ENCODE results near the gene RSL1D1.

RSL1D1 gene

DNA sequence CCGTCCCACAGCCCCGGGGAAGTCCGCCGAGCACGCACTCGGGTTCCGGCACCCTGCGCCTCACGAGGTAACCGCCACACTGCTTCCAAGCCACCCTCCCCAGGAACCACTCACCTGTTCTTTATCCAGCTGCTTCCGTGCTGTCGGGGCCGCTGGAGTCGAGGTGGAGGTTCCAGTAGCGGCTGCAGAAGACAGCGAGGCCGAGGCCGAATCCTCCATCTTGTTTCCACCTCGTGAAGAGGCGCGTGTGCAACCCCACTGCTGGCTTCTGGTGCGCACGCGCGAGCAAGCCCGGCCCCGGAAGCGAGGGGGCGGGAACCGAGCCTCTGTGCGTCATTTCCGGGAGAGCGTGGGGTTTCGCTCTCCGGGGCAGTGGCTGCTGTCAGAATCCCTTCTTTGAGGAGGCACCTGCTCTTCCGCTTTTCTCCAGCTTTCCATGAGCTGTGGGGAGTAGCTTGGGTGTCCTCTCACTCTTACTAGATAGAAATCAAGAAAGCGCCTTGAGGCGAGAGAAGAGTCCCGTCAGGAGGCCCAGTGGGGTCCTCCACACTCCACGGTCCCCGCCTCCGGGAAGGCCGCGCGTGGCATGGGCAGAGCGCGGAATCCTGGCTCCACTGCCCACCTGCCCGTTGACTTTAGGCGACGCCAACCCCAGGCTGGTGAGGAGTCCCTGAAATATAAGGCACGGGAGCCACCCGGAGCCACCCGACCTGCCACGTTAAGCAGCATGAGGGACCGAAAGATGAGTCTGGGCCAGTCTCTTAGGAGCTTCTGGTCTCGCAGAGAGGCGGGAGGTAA lies at the start of gene RSL1D1:
RSL1D1 (minus strand) TSS at position 249 of the 798 bp plus-strand sequence; CDS start at position 219, 30 bp downstream.
- DNase-seq = peak; percentile 95

DNA sequence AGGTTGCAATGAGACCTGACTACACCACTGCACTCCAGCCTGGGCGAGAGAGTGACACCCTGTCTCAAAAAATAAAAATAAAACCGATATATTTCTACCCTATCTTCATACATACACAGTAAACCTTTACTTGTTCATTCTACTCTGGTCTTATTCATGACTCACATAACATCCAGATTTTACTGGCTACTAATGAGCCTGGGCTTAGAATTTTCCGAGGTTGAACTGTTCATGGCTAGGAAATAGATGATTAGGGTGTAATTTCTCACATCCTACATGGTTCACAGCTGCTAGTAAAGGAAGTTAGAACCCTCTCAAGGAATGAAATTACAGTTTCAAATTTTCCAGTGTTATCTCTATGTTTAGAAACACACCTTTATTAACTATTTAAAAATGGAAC lies 49.7 kb upstream of the RSL1D1 start:
- peak; percentile 23 for DNase-seq

DNA sequence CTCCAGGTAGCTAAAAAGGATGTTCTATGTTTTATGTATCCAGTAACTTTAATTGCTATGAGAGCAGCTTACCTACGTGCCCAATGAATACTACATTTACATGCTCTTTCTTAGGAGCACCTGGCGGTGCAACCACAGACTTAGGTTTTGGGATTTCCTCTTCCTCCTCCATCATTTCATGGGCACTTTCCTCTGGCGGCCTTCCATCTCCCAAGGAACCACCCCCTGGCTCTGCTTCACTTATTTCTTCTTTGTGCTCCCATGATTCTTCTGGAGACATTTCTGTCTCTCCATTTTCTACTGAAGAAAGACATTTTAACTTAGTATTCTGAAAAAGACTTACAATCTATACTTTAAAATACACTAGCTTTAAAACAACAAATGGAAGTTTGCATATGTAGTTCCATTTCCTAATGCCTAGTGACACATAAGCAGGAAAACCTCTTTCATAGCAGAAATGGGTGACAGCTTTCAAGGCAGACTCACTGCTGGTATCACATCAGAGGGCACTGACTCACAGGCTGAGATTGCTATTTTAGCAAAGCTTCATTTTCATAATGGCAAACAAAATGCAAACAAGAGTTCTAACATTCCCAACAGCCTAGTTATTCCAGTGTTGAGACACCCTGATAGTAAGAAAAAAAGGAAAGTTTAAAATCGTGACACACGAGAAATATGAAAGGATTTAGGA lies 45.3 kb upstream of the RSL1D1 start:
- no peak for DNase-seq

DNA sequence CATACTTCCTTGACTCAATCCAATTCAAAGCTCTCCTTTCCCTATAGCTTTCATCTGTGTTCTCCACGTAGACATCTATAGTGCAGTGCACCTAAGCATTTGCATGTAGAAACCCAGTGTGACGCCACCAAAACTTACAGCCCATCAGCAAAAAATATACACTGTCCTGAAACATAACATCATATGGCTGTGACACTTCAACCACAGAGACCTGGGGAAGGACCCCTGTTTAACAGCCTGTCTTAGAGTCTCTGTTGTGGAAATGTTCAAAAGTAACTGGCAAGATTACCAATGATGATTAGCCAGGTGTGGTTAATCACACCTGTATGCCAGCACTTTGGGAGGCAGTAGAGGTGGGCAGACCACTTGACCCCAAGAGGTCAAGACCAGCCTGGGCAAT lies 42.2 kb upstream of the RSL1D1 start:
- no peak for DNase-seq

DNA sequence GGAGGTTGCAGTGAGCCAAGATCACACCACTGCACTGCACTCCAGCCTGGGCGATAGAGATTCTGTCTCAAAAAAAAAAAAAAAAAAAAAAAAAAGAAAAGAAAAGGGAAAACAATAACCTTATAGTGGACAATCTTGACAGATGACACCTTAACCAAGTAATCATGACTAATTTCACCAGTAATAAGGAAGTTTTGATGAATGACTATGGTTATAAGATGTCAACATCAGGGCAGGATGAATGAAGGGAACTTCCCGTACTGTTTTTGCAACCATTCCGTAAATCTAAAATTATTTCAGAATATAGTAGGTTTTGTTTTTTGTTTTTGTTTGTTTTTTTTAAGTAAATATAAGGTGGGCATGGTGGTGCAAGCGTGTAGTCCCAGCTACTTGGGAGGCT lies 41.4 kb upstream of the RSL1D1 start:
- no peak for DNase-seq

DNA sequence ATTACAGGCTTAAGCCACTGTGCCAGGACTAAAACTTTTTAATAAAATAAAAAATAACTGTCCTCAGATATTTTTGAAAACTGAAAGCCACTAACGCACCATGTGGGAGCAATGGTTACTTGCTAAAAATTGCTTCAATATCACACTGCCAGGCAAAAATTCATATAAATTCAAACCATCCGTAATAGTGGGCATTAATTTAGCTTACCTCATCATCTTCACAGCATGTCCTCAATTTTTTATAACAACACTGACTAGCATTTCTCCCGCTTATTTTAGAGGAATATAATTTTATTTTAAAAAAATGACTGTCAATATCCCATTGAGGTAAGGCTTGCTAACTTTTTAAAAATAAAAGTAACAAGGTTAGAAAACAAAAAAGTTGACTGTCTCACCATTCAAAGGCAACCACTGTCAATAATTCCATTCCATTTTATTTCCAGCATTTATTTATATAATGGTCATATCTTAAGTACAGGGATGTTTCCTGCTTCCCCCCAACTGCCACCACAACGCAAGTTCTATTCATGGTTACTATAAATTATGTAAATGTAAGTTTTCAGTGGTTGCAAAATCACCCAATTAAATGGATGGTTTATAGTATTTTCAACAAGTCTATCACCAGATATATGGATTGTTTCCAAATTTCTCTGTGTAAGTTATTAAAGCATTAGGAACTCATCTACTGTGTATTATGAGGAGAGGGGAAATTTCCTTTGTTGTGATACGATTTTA lies 39.1 kb upstream of the RSL1D1 start:
- no peak for DNase-seq

DNA sequence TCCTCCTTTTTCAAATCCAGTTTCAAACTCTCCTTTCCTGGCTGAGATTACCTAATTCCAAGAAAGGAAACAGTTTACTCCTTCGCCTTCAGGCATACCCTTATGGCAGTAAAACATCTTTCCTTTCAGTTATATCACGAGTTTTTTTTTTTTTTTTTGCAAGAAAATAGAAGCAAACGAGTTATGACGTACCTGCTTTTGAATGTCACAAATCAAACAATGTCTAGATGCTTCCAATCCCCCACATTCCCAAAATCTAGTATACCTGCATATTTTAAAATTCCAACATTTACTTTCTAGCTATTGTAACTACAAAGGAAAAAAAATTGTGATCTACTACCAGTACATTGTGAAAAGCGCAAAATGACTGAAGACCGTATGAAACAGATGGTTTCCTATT lies 35.5 kb upstream of the RSL1D1 start:
- no peak for DNase-seq

DNA sequence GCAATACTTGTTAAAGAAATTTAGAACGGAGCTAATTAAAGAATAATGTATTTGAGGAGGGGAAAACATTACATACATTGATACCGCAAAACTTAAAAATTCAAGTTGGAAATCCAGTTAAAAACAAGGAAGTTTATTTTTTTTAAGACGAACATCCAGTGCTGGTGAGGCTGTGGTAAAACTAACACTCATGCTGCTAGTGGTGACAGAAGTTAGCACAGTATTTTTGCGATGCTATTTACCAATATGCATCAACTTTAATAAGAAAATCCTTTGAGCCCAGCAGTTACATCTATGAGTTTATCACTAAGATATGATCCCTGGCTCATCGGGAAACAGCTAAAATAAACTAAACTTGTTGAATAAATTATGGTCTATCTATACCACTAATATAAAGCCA lies 32.7 kb upstream of the RSL1D1 start:
- no peak for DNase-seq

DNA sequence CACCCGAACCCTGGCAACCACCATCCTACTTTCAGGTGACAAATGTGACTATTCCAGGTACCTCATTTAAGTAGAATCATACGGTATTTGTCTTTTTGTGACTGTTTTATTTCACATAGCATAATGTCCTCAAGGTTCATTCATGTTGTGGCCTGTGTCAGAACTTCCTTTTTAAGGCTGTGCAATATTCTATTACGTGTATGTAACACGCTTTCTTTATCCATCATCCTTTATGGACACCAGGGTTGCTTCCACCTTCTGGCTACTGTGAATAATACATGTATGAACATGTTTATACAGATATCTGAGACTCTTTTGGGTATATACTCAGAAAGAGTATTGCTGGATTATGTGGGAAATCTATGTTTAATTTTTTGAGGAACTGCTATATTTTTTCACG lies 28.7 kb upstream of the RSL1D1 start:
- DNase-seq = no peak

DNA sequence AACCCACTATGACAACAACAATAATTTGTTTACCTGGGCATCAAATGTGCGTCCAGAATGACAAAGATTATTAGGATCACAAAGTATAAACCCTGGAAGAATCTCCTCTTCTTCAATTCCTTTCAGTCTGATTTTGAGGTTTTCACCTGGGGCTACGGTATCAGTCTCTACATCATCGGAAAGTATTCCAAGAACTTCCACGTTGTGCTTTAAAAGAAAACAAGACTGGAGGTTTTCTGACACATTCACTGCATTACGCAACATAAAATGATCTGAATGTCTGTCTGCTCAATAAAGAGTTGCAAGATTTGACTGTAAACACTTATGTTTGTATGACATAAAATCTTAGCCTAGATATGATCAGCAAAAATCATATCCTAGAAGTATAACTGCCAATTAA lies 26.0 kb upstream of the RSL1D1 start:
- DNase-seq = no peak

DNA sequence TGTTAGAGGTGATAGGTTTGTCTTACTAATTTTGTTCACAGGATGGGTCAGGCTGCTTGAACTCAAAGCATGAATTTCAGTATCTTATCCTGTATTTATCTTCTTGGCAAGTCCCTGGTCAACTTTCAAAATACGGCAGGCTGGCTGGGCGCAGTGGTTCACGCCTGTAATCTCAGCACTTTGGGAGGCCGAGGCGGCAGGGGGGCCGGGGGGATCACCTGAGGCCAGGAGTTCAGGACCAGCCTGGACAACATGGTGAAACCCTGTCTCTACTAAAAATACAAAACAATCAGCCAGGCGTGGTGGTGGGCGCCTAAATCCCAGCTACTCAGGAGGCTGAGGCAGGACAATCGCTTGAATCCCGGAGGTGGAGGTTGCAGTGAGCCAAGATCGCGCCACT lies 25.0 kb upstream of the RSL1D1 start:
- no peak for DNase-seq

DNA sequence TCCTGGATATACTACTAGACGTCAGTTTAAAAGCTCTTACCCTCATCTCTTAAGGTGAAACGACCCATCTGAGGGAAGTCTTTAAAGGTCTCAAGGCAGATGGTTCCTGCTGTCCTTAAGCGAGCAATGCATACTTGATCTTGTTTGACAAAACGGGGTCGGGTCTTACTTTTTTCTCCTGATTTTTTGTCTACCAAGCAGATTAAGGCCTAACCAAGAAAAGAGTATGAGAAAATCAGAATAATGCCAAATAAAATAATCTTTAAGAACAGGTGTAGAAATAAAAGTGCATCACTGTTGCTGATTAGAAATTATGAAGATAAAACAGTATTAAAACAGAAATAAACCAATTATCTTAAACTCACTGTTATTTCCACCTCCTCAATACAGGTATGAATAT lies 24.4 kb upstream of the RSL1D1 start:
- no peak for DNase-seq

DNA sequence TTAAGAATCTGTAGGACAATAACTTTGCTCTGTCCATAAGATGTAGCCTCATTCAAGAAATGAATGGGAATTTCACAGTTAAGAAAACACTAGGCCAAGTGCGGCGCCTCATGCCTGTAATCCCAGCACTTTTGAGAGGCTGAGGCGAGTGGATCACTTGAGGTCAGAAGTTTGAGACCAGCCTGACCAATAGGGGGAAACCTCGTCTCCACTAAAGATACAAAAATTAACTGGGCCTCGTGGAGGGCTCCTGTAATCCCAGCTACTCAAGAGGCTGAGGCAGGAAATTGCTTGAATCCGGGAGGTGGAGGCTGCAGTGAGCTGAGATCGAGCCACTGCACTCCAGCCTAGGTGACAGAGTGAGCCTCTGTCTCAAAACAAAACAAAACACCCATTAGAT lies 19.9 kb upstream of the RSL1D1 start:
- no peak for DNase-seq

DNA sequence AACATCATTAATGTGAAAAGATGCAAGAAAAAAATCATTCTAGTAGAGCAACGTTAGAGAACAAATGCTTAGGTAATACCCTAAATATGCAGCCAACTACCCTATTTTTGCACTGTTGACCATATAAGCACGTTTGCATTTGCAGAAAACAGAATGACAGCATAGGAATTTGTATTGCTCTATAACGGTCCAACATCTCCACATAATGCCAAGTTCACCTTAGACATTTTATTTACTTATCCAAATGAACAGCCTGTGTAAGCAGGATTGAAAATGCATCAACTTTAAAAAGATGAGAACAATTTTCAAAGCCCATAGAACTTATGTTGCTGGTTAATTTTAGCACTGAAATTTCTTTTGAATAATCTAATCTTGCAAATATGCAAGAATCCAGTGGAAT lies 19.1 kb upstream of the RSL1D1 start:
- DNase-seq = no peak

DNA sequence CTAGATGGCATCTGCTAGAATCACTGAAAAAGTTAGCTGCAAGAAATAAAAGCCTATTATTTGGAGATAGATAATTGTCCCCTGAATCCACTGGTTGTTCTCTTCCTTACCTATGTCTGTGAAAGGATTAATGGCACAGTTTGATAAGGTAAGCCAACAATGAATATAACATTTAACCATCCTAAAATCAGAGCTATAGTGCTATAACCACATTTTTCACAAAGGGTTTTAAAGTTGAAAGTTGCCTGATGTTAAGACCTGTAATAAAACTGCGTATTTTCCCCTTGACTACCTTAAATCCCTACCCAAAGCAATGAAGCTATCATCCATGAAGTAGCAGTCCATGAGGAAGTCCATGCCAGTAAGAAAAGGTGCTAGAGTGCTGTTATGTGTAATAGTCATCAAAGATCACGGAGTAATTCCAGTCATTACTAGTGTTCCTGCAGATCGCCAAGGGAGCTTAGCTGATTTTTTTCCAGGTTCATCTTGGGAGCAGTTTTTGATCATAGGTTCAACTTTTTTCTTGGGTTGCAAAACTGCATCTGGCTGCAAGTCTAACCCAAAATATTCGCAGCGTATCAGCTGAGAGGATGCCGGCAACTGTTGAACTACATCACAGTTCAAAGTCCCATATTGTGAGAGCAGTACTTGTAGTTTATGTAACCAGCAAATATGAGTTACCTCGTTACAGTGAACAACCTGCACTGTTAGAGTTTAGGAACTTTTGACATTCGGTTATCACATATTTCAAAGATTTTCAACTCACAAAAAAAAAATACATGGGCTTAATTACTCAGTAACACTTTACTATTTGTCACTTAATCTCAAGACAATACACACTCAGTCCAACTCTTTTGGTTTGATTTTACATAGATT lies 18.2 kb upstream of the RSL1D1 start:
- DNase-seq = no peak

DNA sequence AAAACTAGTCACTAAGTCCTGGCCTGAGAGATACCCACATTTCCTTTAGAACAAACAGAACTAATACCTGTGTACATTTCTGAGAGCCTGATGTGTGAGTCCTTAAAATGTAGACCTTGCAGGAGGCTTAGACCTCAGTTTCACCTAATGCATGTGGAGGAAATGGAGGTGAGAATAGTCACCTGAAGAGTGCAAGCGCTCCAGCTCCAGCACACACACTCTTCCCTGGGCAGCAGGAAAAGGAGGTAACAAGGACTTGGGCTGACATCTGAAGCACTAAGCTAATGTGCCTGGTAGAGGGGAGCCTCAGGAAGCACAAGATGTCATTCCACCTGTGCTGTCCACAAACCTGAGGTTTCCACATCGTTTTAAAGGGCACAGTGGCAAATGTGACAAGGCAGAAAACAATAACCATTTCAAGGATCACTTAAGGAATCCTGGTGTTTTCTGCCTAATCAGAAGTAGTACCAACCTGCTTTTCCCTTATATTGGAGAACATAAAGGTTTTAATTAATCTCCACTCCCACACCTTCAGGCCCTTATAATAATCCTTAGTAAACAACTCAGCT lies 17.2 kb upstream of the RSL1D1 start:
- DNase-seq = no peak

DNA sequence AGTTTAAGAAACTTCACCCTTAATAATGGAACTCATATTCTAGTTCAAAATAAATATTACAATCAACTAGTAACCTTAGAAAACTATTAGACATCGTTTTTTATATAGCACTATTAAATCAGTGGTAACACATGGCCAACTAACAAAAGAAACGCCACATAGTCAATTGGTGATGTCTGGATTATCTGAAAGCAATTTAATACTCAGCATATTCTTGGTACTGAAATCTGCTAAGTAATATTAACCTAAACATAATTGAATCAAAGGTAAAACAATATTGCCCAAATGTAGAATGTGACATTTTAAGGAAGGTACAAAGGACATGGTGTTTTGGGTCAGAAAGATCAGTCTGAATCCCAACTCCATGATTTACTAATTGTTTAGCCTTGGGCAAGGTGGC lies 11.1 kb upstream of the RSL1D1 start:
- no peak for DNase-seq

DNA sequence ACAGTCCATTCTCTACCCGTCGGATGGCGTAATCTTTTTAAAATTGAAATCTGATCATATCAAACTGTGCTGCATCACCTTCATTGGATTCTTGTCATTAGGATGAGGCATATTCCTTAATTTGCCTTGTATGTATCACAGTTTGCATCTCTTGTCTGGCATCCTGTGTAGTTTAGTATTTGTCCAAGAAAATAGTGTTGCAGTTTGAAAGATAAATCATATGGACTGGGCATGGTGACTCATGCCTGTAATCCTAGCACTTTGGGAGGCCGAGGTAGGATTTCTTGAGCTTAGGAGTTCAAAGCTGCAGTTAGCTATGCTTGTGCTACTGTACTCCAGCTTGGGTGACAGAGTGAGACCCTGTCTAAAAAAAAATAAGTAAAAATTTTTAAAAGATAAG lies 5.8 kb upstream of the RSL1D1 start:
- DNase-seq = no peak

DNA sequence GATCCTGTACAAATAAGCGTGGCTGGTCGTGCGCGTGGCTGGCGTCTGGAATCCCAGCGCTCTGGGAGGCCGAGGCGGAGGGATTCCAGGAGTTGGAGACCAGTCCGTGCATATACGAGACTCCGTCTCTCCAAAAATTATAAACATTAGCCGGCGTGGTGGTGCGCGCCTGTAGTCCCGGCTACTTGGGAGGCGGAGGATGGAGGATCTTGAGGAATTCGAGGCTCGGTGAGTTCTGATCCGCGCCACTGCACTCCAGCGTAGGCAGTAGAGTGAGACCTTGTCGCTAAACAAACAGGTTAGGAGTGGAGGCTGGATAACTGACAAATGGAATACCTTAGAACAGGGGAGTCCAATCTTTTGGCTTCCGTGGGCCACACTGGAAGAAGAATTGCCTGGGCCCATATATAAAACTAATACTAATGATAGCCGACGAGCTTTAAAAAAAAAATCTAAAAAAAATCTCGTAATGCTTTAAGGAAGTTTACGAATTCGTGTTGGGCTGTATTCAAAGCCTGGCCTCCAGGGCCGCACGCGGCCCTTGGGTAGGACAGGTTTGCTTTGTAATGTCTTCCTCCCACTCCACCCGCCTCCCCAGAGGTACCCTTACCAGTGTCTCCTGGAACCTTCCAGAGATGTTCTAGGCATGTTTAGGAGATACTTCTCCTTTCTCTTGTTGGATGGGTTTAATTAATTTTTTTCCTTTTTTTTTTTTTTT lies 909 bp upstream of the RSL1D1 start:
- DNase-seq = no peak

DNA sequence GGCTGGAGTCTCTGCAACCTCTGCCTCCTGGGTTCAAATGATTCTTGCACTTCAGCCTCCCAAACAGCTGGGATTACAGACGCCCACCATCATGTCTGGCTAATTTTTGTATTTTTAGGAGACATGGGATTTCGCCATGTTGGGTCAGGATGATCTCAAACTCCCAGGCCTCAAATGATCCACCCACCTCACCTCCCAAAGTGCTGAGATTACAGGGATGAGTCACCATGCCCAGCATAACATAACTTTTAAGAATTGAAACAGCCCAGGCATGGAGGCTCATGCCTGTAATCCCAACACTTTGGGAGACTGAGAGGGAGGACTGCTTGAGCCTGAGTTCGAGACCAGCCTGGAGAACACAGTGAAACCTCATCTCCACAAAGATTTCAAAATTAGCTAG lies 2.5 kb downstream of the RSL1D1 start:
- DNase-seq = peak; percentile 10

DNA sequence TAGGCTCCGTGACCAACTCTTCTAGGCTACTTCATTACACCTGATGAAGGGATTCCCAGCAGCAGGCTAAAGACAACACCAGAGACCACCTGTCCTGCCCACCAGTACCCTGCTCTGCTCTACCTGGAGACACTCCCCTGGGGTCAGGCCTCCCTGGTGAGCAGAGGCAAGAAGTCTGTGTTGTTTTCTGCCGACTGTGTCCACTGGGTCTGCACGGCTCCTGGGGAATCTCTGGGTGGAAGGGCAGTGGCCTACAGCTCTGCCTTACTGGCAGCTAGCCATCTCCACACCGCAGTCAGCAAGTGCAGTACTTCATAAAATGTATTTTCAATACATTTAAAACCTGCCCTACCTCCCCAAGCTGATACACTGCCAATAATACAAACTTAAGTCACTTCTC lies 6.8 kb downstream of the RSL1D1 start:
- DNase-seq = no peak

DNA sequence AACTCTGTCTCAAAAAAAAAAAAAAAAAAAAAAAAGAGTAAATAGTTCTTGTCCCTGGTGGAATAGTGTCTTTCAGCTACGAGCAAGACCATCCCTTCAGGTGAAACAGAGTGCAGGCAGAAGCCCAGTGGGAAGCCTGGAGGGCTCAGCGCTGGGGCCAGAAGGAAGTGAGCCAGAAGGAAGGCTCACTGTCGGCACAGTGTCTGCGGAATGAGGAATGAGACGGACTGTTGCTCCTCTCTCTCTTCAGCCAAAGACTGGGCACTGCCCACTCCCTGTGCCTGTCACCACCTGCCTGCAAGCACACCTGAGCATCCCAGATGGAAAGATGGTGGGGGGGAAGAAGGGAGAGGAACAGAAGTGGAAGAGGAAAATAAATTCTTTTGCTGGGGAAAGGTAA lies 7.5 kb downstream of the RSL1D1 start:
- no peak for DNase-seq

All from activated CD4-positive, alpha-beta T cell treated with anti-CD3 and anti-CD28 coated beads, Interleukin-2, amount 50 U/mL, for 16 hours (primary cell).